Measurements from ENCODE around the gene LSM11. TPM values are rescaled to one million over a fixed set of nuclear protein-coding genes. Genes with fewer than 3 reads are reported as not detected.

LSM11 gene
- total RNA-seq, 3 donors from 2014 or later (not counting 1 experiment from before 2014, with no cell fraction given), result 1.2 to 2.3 (median 2.0) TPM

GRCh38 chr5:157744051-157745011 lies 819 bp downstream of the LSM11 start:
- H3K27me3 Mint-ChIP-seq (ENCODE audit: low read depth in 2 of 2), result no peaks in the 10 kb centered on the region
- peaks cover 16 to 24% of the 10 kb centered on the region in 2 donors for H3K4me1 Mint-ChIP-seq
- Histone ChIP-seq H3K36me3 (ENCODE audit: control insufficient read depth, insufficient read depth, low read length) (no peaks in the 10 kb centered on the region), H3K4me3 (ENCODE audit: low read length) (peak overlapping the region; percentile 49), H3K9me3 (ENCODE audit: control insufficient read depth, insufficient read depth, low read length) (no peaks in the 10 kb centered on the region), H3K27ac (ENCODE audit: low read length) (no peak overlapping the region), H3K27me3 (ENCODE audit: control insufficient read depth, insufficient read depth, low read length) (no peaks in the 10 kb centered on the region), H3K4me1 (ENCODE audit: control insufficient read depth, insufficient read depth, low read length) (peaks cover 12% of the 10 kb centered on the region)
- no peaks in the 10 kb centered on the region for H3K9me3 Mint-ChIP-seq
- WGBS (ENCODE audit: insufficient coverage), result 6% methylated on average over 56 of the region's 56 CpGs
- peak overlapping the region; percentile 96 for H3K4me3 Mint-ChIP-seq
- ATAC-seq, result peak in 2 of 3 donors; percentile 11 to 17
- intact Hi-C loops (cut with micrococcal nuclease), result loop anchor here (5.0 kb wide), 1 partner anchor 72 kb away; the partner anchor contains the start of gene C5orf52
- H3K36me3 Mint-ChIP-seq, result no peaks in the 10 kb centered on the region
- peak overlapping the region; percentile 30 to 70 for H3K27ac Mint-ChIP-seq
- TF ChIP-seq CTCF (IDR thresholded peaks at IDR 0.05), result no peak
- DNase-seq, result peak in 1 of 2 donors; percentile 38

DNA sequence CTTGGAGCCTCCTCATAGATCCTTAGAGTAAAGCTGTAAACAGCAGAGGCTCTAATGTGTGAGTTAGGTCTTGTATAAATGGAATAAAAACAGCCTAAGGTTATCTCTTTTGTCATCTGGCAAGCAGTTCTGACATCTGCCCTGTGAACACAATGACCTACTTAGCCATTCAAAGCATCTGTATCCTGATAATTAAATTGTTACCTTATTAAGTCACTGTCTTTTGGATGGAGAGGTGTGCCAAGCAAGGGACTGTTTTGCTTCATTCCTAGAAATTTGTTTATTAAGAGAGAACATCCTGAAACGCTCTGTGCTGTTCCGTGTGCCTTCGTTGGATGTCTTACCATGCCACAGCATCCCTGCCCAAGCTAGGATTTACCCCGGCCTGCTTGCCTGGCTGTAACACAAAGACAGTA lies 1.5 kb downstream of the LSM11 start:
- ATAC-seq (no peak), DNase-seq (no peak)
- H3K4me3 ChIP-seq (ENCODE audit: low read length), result no peak overlapping the region
- peaks cover 12% of the 10 kb centered on the region for H3K4me1 ChIP-seq (ENCODE audit: control insufficient read depth, insufficient read depth, low read length)
- no peaks in the 10 kb centered on the region for H3K27me3 Mint-ChIP-seq (ENCODE audit: low read depth in 2 of 2)
- H3K27ac Mint-ChIP-seq, result peak overlapping the region in 1 of 2 donors; percentile 30
- H3K9me3 ChIP-seq (ENCODE audit: control insufficient read depth, insufficient read depth, low read length), result no peaks in the 10 kb centered on the region
- TF ChIP-seq CTCF (IDR thresholded peaks at IDR 0.05), result no peak
- H3K4me3 Mint-ChIP-seq, result peak overlapping the region; percentile 96
- H3K36me3 Mint-ChIP-seq, result no peaks in the 10 kb centered on the region
- WGBS (ENCODE audit: insufficient coverage), result 96% methylated on average over 4 of the region's 4 CpGs
- intact Hi-C loops (cut with micrococcal nuclease), result no loop called here
- H3K4me1 Mint-ChIP-seq, result peaks cover 16 to 24% of the 10 kb centered on the region in 2 donors
- H3K27ac ChIP-seq (ENCODE audit: low read length), result no peak overlapping the region
- no peaks in the 10 kb centered on the region for H3K36me3 ChIP-seq (ENCODE audit: control insufficient read depth, insufficient read depth, low read length)
- H3K27me3 ChIP-seq (ENCODE audit: control insufficient read depth, insufficient read depth, low read length), result no peaks in the 10 kb centered on the region
- H3K9me3 Mint-ChIP-seq, result no peaks in the 10 kb centered on the region

DNA sequence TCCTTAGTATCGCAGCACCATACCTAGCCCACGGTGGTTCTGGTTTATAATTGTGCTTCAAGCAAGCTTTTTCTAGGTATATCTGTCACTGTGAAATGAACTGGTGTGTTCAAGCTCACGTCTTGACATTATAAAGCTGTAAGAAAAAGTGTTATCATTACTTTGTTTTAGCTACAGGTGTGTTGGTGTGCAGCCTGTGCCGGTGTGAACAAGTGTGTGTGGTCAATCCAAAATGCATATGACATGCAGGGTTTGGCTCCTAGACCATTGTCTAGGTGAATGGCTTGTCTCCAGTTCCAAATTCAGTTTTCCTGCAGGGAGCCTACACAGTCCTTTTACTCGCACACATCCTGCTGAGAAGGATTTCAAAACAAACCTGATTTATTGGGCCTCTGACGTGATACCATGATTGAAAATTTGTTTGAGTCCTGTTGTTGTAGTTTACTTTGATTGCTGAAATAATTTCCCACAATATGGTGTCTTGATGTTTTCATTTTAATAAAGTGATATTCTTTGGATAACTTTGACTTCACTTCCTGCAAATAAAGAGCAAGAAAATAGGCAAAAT lies 3.7 kb downstream of the LSM11 start:
- intact Hi-C loops (cut with micrococcal nuclease), result no loop called here
- 97% methylated on average over 4 of the region's 6 CpGs for WGBS (ENCODE audit: insufficient coverage)

More for the DNA sequence above, 3.7 kb downstream of the LSM11 start:
- no peak overlapping the region for H3K27ac ChIP-seq (ENCODE audit: low read length)
- Mint-ChIP-seq H3K9me3 (no peaks in the 10 kb centered on the region), H3K4me1 (peaks cover 16 to 24% of the 10 kb centered on the region in 2 donors), H3K4me3 (no peak overlapping the region), H3K27ac (no peak overlapping the region), H3K36me3 (no peaks in the 10 kb centered on the region), H3K27me3 (ENCODE audit: low read depth in 2 of 2) (no peaks in the 10 kb centered on the region)
- peaks cover 12% of the 10 kb centered on the region for H3K4me1 ChIP-seq (ENCODE audit: control insufficient read depth, insufficient read depth, low read length)
- no peaks in the 10 kb centered on the region for H3K27me3 ChIP-seq (ENCODE audit: control insufficient read depth, insufficient read depth, low read length)
- TF ChIP-seq CTCF (IDR thresholded peaks at IDR 0.05), result no peak
- no peak overlapping the region for H3K4me3 ChIP-seq (ENCODE audit: low read length)
- ATAC-seq (no peak), DNase-seq (no peak)
- H3K36me3 ChIP-seq (ENCODE audit: control insufficient read depth, insufficient read depth, low read length), result no peaks in the 10 kb centered on the region
- no peaks in the 10 kb centered on the region for H3K9me3 ChIP-seq (ENCODE audit: control insufficient read depth, insufficient read depth, low read length)
